AG10803 (cell line): ENCODE data around the gene CRYGD.
"Not testable (repeated sequence)": the region's sequence is repeated elsewhere in the genome, so short reads cannot be mapped to it uniquely, and the experiment has no call there.

Experiments
- DNase-seq: peaks from one replicate; pipeline ENCODE4 v3.0.0; 2010; ENCODE audit warnings: low read depth
- H3K4me3 ChIP-seq: 2 replicates; pipeline ENCODE4 v1.5.1; 2011; ENCODE audit warnings: mild to moderate bottlenecking, low read length, control low read depth
- CTCF ChIP-seq: conservative IDR thresholded peaks from 2 replicates; pipeline ENCODE4 v1.5.1; 2011; ENCODE audit warnings: mild to moderate bottlenecking, low read length, control low read depth, inconsistent platforms

CRYGD gene

DNA sequence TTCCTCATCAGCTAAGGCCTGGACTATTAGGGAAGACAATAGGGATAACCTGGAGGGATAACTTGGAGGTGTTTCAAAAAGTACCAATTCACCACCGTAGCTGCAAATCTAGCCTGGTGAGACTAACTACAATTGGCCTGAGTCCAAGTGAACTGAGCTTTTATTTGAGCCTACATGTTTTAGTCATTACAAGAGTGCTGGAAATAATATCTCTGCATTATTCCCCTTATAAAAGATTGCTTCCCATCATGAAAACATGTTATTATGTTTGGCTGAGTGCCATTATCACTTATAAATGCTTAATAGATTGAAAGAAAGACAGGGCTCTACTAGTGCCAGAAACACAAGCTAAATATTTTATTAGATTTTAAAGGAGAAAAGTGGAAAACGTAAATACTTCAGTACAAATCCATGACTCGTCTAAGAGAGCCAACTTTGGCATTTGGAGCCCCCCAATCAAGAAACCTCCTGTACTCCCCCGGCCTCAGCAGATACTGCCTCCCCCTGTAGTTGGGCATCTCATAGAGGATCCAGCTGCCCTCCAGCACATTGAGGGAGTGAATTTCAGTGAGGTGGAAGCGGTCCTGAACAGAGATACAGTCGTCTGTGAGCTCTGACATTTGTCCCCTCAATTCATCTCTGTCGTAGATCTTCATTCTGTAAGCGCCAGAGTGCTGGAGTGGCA, 18.1 kb upstream of the CRYGD start:
- no peak overlapping the region for H3K4me3 ChIP-seq
- peak; percentile 3 for DNase-seq
- no peak for TF ChIP-seq CTCF

- H3K4me3 ChIP-seq: no peak overlapping the region
- TF ChIP-seq CTCF: no peak
- DNase-seq: no peak
Measured at GRCh38 chr2:208139447-208139846, 15.1 kb upstream of the CRYGD start.

DNA sequence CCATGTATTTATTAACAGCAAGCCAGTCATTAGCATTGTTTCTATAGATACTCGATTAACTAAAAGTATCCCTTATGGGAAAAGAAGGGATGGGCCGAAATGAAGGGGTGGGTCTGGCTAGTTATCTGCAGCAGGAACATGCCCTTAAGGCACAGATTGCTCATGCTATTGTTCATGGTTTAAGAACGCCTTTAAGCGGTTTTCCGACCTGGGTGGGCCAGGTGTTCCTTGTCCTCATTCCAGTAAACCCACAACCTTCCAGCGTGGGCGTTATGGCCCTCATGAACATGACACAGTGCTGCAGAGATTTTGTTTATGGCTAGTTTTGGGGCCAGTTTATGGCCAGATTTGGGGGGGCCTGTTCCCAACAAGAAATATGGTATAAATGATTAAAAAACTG, 14.0 kb upstream of the CRYGD start:
- not testable (repeated sequence) for DNase-seq, H3K4me3 ChIP-seq

DNA sequence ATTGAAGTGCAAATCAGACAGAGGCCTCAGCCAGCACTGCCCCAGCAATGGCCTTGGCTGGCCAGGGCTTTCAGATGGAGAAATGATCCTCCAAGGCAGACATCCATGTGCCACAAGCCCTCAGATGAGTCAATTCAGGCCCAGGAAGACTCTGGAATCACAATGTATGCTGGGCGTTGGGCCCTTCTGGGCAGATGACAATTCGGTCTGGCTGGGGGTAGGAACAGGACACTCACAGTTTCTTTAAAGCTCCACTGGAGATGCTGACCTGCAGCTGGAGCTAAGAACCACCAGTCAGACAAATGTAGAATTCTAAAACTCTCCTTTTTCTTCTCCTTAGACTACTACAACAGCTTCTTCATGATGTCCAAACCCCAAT, 12.4 kb upstream of the CRYGD start:
- H3K4me3 ChIP-seq: no peak overlapping the region
- no peak for DNase-seq
- no peak for TF ChIP-seq CTCF

DNA sequence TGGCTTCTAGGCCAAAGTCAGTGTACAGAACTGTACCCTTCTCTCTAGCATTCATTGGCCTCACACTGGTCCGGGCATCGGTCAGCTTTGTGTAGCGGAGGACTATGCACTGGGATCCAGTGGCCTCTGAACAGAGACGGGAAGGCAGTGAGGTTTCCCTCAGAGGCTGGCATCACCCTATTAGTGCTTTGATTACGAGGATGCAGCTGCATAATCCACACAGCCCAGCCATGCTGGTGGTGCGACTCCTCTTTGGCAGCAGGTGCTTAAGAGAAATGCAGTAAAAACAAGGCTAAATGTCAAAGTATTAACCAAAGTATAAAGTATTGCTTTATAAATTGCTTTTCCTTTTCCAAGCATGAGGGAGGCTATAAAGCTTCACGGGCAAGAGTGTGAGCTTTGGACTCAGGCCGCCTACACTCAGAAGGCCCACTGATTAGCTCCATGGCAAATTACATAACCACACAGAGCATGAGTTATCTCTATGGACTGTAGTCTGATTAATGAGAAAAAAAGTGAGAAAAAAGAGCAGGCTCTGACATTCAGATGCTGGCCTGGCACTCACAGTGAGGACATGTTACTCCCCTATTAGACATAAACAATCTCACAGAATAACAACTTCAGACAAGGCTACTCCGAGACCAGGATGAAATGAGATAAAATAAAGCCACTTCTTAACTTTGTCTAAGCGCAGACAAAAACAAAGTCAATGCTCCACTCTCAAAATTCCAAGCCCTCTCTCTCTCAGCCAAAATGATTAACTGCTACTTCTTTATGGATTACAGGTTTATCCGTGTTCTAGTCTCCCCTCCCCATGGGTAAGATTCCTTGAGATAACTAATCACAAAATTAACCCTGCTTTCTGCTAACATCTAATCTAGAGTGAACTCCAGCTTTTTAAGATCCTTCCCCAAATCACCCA, 11.7 kb upstream of the CRYGD start:
- TF ChIP-seq CTCF: no peak

DNA sequence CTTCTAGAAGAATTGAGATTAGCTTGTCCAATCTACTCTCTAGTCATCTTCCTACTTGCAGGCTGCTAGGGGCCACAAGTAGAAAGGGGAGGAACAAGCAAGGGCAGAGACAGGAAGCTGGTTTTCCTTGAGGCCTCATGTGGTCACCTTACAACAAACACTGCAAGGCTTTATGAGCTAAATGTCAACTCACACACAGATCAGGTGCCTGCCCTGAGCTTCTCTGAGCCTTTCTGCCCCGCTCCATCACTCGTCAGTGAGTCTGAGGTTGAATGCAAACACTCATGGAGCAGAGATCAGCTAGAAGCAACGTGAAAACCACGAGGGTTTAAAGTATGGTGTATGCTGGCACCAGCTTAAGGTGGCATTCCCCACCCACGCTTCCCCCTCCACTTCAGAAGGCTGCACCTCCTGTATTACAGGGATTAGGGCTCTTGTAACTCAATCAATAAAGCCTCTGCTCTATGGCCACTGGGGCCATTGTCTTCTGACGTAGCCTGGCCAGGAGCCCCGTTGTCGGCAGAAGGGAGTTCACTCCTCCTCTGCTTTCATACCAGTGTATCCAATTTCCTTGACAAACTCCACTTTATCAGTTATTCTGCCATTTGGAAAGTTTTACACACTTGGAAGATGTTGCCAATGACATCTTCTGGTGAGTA, 10.7 kb upstream of the CRYGD start:
- no peak for TF ChIP-seq CTCF
- no peak for DNase-seq
- no peak overlapping the region for H3K4me3 ChIP-seq

More for the DNA sequence above, 11.7 kb upstream of the CRYGD start:
- DNase-seq: no peak
- H3K4me3 ChIP-seq: no peak overlapping the region

DNA sequence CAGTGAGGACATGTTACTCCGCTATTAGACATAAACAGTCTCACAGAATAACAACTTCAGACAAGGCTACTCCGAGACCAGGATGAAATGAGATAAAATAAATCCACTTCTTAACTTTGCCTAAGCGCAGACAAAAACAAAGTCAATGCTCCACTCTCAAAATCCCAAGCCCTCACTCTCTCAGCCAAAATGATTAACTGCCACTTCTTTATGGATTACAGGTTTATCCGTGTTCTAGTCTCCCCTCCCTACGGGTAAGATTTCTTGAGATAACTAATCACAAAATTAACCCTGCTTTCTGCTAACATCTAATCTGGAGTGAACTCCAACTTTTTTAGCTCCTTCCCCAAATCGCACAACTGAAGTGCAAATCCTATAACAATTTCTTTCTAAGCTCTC, 6.4 kb upstream of the CRYGD start:
- DNase-seq: no peak
- TF ChIP-seq CTCF: no peak
- H3K4me3 ChIP-seq: no peak overlapping the region
